Lower leg skin (tissue), 3 donors: Measurements from ENCODE around the gene KPNA1.

Source experiments
- CTCF ChIP-seq, 3 donors: fragments of 450-650 bp; IDR thresholded peaks; one replicate each; pipeline ENCODE4 v1.5.1; 2016; ENCODE audit warnings: antibody characterized with exemption in 3 of 3, mild to moderate bottlenecking in 3 of 3, moderate library complexity in 2 of 3
- POLR2A ChIP-seq, 2 donors: fragments of 450-650 bp; IDR thresholded peaks; one replicate each; pipeline ENCODE4 v1.6.1; 2016 to 2017; ENCODE audit warnings: antibody characterized with exemption in 2 of 2, mild to moderate bottlenecking in 1 of 2, moderate library complexity in 1 of 2

- TF ChIP-seq CTCF (IDR thresholded peaks at IDR 0.05) (no peak), POLR2A (IDR thresholded peaks at IDR 0.05) (no peak)
Measured at GRCh38 chr3:122403489-122403888, 111.2 kb downstream of the KPNA1 start.
